Measurements from ENCODE around the gene GABARAP. TPM values are rescaled to one million over a fixed set of nuclear protein-coding genes. Genes with fewer than 3 reads are reported as not detected.

GABARAP gene
- total RNA-seq, 6 experiments from 2014 or later: 399 to 470 (median 426) TPM

GRCh38 chr17:7223375-7223774 is 18.9 kb downstream of the GABARAP start:
- Mint-ChIP-seq H3K27ac (peak overlapping the region; percentile 57; the same call in 1 of the 2 replicates), H3K9me3 (no peaks in the 10 kb centered on the region), H3K4me3 (no peak overlapping the region), H3K4me1 (ENCODE audit: low read depth) (peaks cover 51% of the 10 kb centered on the region), H3K36me3 (ENCODE audit: low read depth) (peaks cover 33% of the 10 kb centered on the region), H3K27me3 (ENCODE audit: insufficient read depth) (peaks cover 24% of the 10 kb centered on the region)
- TF ChIP-seq CTCF (IDR thresholded peaks at IDR 0.05): no peak
- DNase-seq: no peak

GRCh38 chr17:7222972-7223292 is 19.3 kb downstream of the GABARAP start:
- Mint-ChIP-seq H3K36me3 (ENCODE audit: low read depth) (peaks cover 28% of the 10 kb centered on the region), H3K9me3 (no peaks in the 10 kb centered on the region), H3K4me3 (no peak overlapping the region), H3K27ac (no peak overlapping the region), H3K27me3 (ENCODE audit: insufficient read depth) (peaks cover 24% of the 10 kb centered on the region), H3K4me1 (ENCODE audit: low read depth) (peaks cover 51% of the 10 kb centered on the region)
- no peak for DNase-seq
- TF ChIP-seq CTCF (IDR thresholded peaks at IDR 0.05): no peak

GRCh38 chr17:7222093-7222971 is 19.9 kb downstream of the GABARAP start:
- Mint-ChIP-seq H3K9me3 (no peaks in the 10 kb centered on the region), H3K36me3 (ENCODE audit: low read depth) (peaks cover 25% of the 10 kb centered on the region), H3K27ac (peak overlapping the region; percentile 92; the same call in 1 of the 2 replicates), H3K4me3 (peak overlapping the region; percentile 6), H3K4me1 (ENCODE audit: low read depth) (peaks cover 55% of the 10 kb centered on the region), H3K27me3 (ENCODE audit: insufficient read depth) (peaks cover 24% of the 10 kb centered on the region)
- DNase-seq: no peak
- TF ChIP-seq CTCF (IDR thresholded peaks at IDR 0.05): no peak

- no peaks in the 10 kb centered on the region for H3K9me3 Mint-ChIP-seq
- TF ChIP-seq CTCF (IDR thresholded peaks at IDR 0.05): no peak
- H3K27me3 Mint-ChIP-seq (ENCODE audit: insufficient read depth): peaks cover 24% of the 10 kb centered on the region
- H3K4me1 Mint-ChIP-seq (ENCODE audit: low read depth): peaks cover 59% of the 10 kb centered on the region
- H3K27ac Mint-ChIP-seq: peak overlapping the region; percentile 92
- H3K36me3 Mint-ChIP-seq (ENCODE audit: low read depth): peaks cover 25% of the 10 kb centered on the region
- peak overlapping the region; percentile 92 for H3K4me3 Mint-ChIP-seq
- DNase-seq: no peak
Measured at GRCh38 chr17:7221278-7222092, 20.8 kb downstream of the GABARAP start.

GRCh38 chr17:7220593-7221277 is 21.5 kb downstream of the GABARAP start:
- DNase-seq: peak; percentile 56
- Mint-ChIP-seq H3K36me3 (ENCODE audit: low read depth) (peaks cover 25% of the 10 kb centered on the region), H3K9me3 (no peaks in the 10 kb centered on the region), H3K4me3 (peak overlapping the region; percentile 92), H3K4me1 (ENCODE audit: low read depth) (peaks cover 66% of the 10 kb centered on the region), H3K27ac (peak overlapping the region; percentile 92), H3K27me3 (ENCODE audit: insufficient read depth) (peaks cover 26% of the 10 kb centered on the region)
- TF ChIP-seq CTCF (IDR thresholded peaks at IDR 0.05): peak; percentile 76
